Sciatic nerve (tissue), 2 donors: ENCODE measurements around the gene RPS6KA2. TPM values are rescaled to one million over a fixed set of nuclear protein-coding genes. Genes with fewer than 3 reads are reported as not detected.
A peak's percentile ranks its signal among the peaks of the same experiment; 100 is the strongest.
"Not testable (repeated sequence)": the region's sequence is repeated elsewhere in the genome, so short reads cannot be mapped to it uniquely, and the experiment has no call there.

Source experiments
- ATAC-seq: fragments of 200-7000 bp; cut with Tn5 transposase; one replicate; pipeline ENCODE4 v1.9.1; 2020; ENCODE audit warnings: mild to moderate bottlenecking, moderate library complexity
- DNase-seq: peaks from one replicate; pipeline ENCODE4 v3.0.0-alpha.2; 2020; ENCODE audit warnings: low spot score
- intact Hi-C: fragments of 100-400 bp; cut with DNase I; formaldehyde crosslinking; loops from one replicate; pipeline ENCODE4 v1.14.2; 2022
- total RNA-seq: library from RNA; stranded (reverse); fragmentation: NEBNext Ultra II Directional; extraction: Animal tissue kit (Norgen Biotek cat#: 25700); gene quantifications from one replicate; pipeline ENCODE4 v1.2.1, GENCODE V29; 2021
- donor health status: DM: no; HTN: no; CAD: no.
- donor health status: DM: no; HTN: no; CAD: no.

RPS6KA2 gene
- total RNA-seq, 1 donor from 2014 or later, result 69.9 TPM

DNA sequence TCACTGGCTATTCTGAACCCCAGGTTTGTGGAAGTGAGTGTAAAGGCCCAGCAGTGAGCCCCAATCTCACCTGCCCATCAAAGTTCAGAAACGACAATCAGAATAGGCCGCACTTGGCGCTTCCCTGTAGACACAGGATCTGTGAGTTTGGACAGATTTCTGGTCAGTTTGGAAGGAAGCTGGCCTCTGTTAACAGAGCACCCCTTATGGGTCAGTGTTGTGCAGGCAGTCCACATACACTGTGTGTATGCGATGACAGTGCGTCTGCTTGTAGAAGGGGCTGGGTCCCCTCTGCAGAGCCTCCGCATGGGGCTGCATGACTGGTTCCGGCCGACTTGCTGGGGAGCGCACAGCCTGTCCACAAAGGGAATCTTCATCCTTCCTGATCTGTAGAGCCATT is 240.9 kb downstream of the RPS6KA2 start:
- intact Hi-C loops, result no loop called here
- ATAC-seq (no peak), DNase-seq (no peak)

DNA sequence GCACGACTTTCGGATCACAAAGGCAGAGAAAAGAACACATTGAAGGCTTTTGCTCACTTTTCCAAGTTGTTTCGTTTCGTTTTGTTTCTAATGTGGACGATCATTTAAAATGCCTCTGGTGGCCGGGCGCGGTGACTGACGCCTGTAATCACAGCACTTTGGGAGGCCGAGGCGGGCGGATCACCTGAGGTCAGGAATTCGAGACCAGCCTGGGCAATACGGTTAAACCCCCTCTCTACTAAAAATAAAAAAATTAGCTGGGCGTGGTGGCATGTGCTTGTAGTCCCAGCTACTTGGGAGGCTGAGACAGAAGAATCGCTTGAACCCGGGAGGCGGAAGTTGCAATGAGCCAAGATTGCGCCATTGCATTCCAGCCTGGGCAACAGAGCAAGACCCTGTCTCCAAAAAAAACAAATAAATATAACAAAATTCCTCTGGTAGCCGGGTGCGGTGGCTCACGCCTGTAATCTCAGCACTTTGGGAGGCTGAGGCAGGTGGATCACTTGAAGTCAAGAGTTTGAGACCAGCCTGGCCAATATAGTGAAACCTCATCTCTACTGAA is 243.2 kb downstream of the RPS6KA2 start:
- ATAC-seq, intact Hi-C loops: not testable (repeated sequence)

DNA sequence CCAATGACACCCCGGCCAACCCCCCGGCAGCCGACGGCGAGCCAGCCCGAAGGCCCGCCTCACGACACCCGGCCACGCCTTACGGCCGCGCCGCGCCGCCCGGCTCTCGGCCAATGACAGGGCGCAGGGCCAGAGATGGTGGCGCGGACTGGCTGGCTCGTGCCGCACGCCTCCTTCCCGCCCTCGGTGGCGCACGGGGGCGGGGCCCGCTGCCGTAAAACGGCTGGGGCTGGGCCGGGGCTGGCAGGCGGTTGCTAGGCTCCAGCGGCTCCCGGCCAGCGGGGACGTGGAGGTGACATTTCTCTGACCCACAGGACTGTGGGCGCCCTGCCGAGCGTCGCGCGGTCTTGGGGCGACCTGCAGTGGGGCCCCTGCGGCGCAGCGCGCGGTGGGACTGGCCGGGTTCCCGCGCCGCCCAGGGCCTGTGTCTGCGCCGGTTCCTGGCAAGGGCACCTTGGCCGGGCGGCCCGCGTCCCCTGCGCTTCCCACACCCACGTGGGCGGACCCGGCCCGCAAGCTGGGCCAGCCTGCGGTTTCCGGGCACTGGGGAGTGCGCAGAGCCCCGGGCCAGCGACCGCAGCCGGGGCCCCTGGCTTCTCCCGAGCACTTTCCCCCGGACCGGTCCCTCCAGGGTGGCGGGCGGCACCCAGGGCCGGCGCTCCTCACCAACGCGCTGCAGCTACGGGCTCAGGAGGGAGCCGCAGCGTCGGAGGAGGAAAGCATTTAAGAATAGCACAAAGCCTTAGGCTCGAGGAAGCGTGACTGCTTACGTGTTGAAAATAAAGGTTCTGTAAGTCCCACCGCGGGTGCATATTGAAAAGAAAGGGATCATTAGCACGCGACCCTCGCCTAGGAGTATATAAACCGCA is 243.9 kb downstream of the RPS6KA2 start, which contains the start of gene MPC1:
MPC1 (minus strand) TSS at position 8 of the 869 bp plus-strand sequence. CDS start 64 bp downstream, outside the sequence.
- ATAC-seq (peak; percentile 99), DNase-seq (peak; percentile 96)
- intact Hi-C loops, result no loop called here

More for the DNA sequence above, 243.2 kb downstream of the RPS6KA2 start:
- DNase-seq, result not testable (repeated sequence)

DNA sequence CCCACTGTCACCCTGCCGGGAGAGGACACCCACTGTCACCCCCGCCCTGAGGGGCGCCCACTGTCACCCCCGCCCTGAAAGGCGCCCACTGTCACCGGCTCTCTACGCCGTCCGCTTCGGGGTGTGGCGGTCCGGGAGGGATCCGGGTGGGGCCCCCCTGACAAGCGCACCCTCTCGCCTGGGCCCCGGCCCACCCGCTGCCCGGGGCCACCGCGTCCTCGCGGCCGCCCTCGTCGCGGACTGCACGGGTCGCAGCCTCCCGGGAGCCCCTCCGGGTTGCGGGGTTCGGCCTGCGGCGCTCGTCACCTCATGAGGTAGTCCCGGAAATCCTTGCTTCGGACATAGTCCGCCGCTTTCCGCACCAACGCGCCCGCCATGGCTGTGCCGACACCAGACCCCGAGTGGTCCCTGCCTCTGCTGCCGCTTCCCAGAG is 244.5 kb downstream of the RPS6KA2 start:
- no peak for DNase-seq
- intact Hi-C loops, result no loop called here
- ATAC-seq, result peak; percentile 16

DNA sequence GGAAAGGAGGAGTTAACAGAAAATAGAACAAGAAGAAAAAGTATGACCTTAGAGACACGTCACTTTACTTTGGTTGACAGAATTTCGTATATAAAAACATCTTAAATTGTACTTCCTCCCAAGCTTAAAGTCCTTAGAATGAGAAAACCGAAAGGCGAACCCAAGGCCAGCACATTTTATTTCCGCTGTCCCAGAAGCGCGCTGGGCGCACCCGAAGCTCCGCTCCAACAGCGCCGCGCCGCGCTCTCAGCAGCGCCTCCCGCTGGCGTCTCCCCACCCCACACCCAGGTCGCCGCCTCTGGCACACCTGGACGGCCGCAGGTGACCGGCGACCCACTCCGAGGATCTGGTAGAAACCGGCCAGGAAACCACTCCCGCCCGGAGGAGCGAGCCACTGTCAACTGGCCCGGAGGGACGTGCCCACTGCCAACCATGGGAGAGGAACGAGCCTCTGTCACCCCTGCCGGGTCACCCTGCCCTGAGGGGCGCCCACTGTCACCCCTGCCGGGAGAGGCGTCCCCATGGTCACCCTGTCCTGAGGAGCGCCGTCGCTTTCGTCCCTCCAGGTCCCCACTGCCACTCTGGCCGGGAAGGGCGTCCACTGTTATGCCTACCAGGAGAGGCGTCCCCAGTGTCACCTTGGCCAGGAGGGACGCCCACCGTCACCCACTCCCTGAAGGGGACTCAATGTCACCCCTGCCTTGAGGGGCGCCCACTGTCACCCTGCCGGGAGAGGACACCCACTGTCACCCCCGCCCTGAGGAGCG is 245.1 kb downstream of the RPS6KA2 start:
- intact Hi-C loops, result no loop called here
- DNase-seq, result peak; percentile 77
- ATAC-seq, result peak; percentile 58

DNA sequence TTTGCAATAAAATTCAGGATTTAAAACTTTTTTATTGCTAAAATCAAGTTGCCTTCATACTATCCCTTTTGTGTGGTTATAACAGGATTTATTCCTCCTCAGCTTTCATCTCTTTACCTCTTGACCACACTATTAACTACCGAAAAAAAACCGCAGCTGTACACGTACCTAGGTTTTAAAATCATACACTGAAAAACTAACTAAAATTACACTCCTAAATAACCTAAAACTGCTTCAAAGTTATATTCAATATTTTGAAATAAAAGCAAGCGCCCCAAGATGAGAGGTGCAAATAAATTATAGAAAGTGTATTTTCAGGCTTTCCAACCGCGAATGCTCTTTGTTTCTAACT is 245.7 kb downstream of the RPS6KA2 start:
- no peak for ATAC-seq
- intact Hi-C loops, result no loop called here
- DNase-seq, result no peak

DNA sequence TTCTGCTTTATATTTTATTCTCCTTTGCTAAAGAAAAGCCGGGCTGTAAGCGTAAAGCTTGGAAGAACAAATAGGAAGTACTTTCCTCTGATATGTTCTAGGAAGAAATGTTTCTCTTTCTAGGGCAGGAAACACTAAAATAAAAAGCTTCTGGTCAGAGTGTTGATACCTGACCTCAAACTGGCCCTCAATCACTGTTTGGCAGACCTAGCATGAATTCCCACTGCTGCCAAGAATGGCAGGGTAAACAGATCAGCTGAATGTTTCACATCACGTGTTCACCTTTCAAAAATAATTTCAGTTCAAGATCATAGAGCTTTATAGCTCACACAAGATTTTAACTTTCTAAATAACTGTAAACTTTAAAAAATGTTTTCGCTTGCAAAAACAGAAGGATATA is 247.3 kb downstream of the RPS6KA2 start:
- intact Hi-C loops, result no loop called here
- no peak for ATAC-seq

DNA sequence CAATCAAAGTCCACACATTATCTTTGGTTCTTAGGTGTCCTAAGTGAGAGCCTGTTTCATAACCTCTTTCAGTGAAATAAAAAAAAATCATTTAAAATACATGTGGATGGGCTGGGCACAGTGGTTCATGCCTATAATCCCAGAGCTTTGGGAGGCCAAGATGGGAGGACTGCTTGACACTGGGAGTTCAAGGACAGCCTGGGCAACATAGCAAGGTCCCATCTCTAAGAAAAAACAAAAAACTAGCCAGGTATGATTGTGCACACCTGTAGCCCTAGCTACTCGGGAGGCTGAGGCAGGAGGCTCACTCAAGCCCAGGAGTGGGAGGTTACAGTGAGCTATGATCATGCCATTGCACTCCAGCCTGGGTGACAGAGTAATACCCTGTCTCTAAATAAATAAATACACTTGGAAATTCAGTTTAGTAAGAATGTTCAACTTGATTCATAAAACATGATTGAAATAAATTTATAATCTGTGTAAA is 247.9 kb downstream of the RPS6KA2 start:
- no peak for DNase-seq
- ATAC-seq, result no peak
- intact Hi-C loops, result no loop called here

More for the DNA sequence above, 247.3 kb downstream of the RPS6KA2 start:
- DNase-seq, result no peak

DNA sequence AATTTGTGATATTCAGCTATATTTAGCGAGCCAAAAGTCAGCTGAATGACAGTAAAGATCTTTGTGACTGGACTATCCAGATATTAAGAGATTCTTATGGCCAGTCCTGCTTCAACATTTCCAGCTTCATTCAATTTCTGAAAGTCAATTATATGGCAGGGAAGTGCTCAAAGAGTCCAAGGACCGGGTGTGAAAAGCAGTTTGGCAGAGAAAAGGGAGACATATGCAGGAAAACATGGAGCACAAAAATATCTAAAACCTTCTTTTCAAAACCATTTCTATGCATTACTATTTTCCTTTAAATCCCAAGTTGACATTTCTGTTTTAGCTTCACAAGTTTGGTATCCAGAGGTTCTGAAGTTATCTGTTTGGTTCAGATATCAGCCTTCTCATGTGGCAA is 249.3 kb downstream of the RPS6KA2 start:
- DNase-seq, result no peak
- ATAC-seq, result no peak
- intact Hi-C loops, result no loop called here

DNA sequence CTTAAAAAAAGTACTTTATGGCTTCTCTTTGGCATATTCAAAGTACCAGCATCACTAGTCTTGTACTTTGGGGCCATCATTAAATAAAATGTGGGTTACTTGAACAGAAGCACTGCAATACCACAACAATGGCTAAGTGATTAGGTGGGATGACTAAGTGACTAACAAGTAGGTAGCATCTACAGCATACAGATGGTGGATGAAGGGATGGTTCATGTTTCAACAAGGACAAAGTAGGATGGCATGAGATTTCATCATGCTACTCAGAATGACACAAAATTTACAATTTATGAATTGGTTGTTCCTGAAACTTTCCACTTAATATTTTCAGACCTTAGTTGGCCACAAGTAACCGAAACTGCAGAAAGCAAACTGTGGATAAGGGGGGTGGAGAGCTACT is 252.0 kb downstream of the RPS6KA2 start:
- DNase-seq (no peak), ATAC-seq (no peak)
- intact Hi-C loops, result no loop called here

DNA sequence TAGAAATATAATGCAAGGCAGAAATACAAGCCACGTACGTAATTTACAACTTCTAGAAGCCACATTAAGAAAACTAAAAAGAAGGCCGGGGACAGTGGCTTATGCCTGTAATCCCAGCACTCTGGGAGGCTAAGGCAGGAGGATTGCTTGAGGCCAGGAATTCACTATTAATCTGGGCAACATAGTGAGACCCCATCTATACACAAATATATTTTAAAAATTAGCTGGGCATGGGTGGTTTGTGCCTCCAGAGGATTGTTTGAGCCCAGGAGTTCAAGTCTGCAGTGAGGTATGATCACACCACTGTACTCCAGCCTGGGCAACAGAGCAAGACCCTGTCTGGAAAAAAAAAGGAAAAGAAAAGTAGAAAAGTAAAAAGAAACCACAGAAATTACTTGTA is 256.6 kb downstream of the RPS6KA2 start:
- DNase-seq (no peak), ATAC-seq (no peak)
- intact Hi-C loops, result no loop called here

DNA sequence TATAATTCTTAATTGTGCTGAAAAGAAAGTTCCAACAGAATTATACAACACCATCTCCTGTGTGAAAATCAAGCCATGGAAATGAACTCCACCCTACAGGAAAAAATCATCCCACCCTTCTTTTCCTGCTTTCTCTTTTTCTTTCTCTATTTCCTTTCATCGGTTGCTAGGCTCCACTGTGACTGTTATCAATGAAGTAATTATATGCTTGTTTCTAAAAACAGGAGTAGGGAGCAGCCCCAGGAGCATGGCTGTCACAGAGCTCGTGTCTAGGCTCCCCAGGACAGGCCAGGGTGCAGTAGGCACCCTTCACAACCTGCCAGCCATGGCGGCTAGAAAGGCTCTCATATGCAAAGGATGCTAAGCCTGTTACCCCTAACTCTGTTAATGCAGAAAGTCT is 257.3 kb downstream of the RPS6KA2 start:
- intact Hi-C loops, result no loop called here
- ATAC-seq, result no peak
- DNase-seq, result no peak

DNA sequence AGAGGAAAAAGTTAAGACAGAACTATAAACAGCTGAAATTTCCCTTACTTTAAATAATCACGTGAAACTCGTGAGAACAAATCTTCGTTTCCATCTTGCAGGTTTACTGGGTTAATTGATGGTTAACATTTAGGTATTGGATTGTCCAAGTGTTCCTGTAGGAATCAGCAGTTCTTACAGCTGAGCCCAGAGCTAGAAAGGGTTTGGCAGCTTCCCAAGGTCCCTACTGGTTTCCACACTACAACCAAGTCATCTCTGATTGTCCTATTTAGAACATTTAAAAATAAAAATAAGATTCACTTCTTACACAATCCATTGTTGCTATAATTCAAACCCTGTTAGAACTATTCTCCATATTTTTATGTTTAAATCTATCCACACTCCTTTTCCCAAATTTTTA is 260.1 kb downstream of the RPS6KA2 start:
- intact Hi-C loops, result no loop called here
- ATAC-seq (no peak), DNase-seq (no peak)

DNA sequence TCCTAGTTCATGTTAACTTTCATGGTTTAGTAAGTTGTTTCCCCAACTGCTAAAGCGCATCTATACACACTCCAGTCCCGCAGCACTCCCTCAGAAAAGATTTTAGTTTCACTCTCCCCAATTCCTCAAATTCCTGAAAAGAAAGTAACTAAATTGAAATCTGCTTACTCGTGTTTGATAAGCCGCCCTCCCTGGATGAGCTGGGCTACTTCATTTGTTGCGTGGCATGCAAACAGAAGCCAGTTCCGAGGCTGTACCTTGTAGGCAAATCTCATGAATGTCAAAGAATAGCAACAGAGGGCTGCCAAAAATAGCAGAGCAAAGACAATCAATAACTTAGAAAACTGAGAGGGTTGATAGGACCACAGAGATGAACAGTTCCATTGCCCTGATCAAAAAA is 261.2 kb downstream of the RPS6KA2 start:
- no peak for ATAC-seq

DNA sequence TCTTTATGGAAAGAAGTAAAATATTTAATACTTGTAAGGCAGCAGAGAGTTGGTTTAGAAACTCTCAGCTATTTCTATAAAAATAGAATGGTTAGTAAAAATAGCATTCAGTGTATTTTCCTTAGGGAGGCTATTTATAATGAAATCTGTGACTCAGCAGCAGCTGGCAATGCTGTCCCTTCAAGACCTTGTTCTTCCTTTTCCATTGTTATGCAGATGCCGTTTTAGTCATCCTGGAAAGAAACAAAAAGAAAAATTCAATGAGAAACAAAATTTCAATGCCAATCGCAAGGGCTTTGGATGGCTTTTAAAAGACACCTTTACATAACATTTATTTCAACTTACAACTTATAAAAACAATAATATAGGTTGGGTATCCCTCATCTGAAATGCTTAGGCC is 261.8 kb downstream of the RPS6KA2 start:
- ATAC-seq (no peak), DNase-seq (no peak)
- intact Hi-C loops, result no loop called here

More for the DNA sequence above, 261.2 kb downstream of the RPS6KA2 start:
- no peak for DNase-seq
- intact Hi-C loops, result no loop called here

DNA sequence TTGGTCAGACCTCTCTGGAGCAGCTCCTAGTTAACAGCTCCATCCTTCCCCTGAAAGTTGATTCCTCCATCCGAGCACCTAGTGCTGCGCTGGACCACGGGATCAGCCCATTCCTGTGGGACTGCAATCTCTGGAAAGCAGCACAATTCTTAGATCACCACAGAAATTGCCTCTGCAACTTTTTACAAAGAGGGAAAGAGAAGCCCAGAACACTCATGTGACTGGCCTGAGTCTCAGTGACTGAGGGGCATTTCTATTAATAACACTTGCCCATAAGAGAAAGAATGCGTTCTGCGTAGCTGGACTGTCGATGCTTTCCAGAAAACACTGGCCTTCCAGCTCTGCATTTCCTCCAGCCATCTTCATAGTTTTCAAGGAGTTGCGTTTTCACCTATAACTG is 262.6 kb downstream of the RPS6KA2 start:
- no peak for ATAC-seq
- intact Hi-C loops, result no loop called here
- no peak for DNase-seq

DNA sequence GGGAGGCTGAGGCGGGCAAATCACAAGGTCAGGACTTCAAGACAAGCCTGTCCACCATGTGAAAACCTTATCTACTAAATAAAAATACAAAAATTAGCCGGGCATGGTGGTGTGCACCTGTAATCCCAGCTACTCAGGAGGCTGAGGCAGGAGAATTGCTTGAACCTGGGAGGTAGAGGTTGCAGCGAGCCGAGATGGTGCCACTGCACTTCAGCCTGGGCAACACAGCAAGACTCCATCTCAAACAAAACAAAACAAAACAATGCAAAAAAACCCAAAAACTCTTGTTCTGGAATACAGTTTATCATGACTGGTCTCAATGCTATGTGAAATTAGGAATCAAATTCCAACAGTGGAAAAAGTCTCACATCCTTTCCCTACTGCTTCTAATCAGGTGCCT is 264.6 kb downstream of the RPS6KA2 start:
- DNase-seq, ATAC-seq, intact Hi-C loops: not testable (repeated sequence)

DNA sequence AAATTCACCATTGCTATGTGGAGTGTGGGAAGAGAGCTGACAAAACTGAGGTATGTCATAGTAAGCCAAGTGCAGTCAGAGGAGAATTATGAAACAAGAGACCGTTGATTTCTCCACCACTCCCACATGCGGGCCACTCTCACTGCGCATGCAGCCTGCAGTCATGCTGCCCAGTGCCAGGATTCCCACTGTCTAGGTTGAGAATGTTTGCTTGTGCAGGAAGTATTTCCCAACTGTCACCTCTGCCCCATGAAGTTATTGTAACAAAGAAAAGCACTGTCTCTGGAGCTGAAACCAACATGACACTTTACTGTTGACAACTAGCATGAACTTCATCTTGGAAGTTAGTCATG is 266.0 kb downstream of the RPS6KA2 start:
- ATAC-seq, result peak; percentile 96
- no peak for DNase-seq

DNA sequence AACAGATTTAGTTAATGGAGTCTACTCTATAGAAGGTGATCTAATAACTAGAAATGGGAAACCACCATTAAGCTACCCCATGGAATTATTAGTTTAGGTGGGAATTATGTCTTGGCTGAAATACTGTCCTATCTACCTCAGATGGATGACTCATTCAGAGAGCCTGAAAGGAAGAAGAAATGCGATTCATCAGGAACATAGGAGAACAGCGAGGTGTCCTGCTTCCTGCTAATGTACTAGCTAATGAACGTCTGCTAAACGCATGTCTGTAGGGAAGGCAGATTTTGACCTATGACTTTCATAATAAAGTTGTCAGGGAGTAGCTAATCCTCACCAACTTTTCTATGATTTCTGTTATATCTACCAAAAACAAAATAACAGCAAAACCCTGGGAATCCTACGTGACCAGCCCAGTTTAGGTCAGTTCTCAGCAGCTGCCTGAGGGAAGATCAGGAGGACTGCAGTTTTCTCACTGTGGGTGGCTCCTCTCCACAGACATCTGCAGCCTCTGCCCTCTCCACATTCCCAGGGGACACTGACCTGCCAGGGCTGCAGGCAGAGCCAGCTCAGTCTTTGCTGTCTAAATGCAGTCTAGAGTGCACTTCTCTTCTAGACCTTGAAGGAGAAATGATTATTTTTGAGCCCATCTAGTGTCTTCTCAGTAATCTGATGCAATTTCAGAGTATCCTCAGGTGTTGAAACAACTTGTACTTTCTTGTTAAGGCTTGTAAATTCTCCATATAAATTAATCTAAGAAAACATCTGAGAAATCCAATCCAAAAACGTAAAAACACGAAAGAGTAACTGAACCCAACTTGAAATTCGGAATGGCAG is 266.6 kb downstream of the RPS6KA2 start:
- DNase-seq (peak; percentile 65), ATAC-seq (peak; percentile 88)
- intact Hi-C loops, result no loop called here

More for the DNA sequence above, 266.0 kb downstream of the RPS6KA2 start:
- intact Hi-C loops, result no loop called here
